GM10266 (cell line): ENCODE data around the gene COPS8.
A peak's percentile ranks its signal among the peaks of the same experiment; 100 is the strongest.

Experiments used
- DNase-seq: peaks from one replicate; pipeline ENCODE4 v3.0.0; 2012; ENCODE audit errors: extremely low spot score
- TF ChIP-seq, protein P1 (sequence below): IDR thresholded peaks from 2 replicates; pipeline ENCODE4 v1.5.1; 2012; ENCODE audit warnings: mild to moderate bottlenecking, low read depth; ENCODE audit not compliant: control insufficient read depth, insufficient read depth; ENCODE audit errors: missing control alignments

Gene COPS8

DNA sequence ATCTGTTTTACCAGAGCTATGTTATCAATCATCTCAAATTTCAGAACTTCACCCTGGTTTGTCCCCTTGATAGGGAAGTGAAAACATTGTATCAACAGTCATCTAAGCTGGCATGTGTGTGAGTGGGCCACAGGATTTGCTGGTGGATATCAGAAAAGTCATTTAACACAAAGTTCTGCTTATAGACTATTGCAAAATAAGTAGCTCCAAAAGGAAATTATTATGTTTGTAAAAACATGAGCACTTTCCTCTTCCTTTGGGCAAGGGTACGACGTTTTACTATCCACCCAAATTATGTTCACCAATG lies 20.7 kb upstream of the COPS8 start:
- TF ChIP-seq, protein P1, sequence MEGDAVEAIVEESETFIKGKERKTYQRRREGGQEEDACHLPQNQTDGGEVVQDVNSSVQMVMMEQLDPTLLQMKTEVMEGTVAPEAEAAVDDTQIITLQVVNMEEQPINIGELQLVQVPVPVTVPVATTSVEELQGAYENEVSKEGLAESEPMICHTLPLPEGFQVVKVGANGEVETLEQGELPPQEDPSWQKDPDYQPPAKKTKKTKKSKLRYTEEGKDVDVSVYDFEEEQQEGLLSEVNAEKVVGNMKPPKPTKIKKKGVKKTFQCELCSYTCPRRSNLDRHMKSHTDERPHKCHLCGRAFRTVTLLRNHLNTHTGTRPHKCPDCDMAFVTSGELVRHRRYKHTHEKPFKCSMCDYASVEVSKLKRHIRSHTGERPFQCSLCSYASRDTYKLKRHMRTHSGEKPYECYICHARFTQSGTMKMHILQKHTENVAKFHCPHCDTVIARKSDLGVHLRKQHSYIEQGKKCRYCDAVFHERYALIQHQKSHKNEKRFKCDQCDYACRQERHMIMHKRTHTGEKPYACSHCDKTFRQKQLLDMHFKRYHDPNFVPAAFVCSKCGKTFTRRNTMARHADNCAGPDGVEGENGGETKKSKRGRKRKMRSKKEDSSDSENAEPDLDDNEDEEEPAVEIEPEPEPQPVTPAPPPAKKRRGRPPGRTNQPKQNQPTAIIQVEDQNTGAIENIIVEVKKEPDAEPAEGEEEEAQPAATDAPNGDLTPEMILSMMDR: no peak
- no peak for DNase-seq

DNA sequence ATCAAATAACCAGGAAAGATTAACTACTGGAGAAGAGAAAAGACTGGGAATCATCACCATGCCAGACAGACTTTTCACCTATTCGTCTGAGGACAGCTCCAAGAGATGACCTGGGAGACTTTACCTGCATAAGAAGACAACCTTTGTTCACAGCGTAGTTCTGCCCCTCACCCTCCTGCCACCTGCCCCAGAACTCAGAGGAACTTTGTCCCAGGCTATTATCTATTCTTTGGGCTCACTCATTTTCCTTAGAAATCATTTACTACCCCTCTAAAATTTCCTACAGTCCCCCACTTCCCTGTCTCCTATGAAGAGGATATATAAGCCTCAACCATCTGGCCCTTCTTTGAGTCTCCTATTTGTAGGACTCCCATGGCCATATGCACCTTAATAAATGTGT lies 19.3 kb upstream of the COPS8 start:
- no peak for DNase-seq

GRCh38 chr2:237068005-237068576 lies 17.6 kb upstream of the COPS8 start:
- TF ChIP-seq, protein P1: no peak
- no peak for DNase-seq

More for the DNA sequence above, 19.3 kb upstream of the COPS8 start:
- TF ChIP-seq, protein P1: no peak

DNA sequence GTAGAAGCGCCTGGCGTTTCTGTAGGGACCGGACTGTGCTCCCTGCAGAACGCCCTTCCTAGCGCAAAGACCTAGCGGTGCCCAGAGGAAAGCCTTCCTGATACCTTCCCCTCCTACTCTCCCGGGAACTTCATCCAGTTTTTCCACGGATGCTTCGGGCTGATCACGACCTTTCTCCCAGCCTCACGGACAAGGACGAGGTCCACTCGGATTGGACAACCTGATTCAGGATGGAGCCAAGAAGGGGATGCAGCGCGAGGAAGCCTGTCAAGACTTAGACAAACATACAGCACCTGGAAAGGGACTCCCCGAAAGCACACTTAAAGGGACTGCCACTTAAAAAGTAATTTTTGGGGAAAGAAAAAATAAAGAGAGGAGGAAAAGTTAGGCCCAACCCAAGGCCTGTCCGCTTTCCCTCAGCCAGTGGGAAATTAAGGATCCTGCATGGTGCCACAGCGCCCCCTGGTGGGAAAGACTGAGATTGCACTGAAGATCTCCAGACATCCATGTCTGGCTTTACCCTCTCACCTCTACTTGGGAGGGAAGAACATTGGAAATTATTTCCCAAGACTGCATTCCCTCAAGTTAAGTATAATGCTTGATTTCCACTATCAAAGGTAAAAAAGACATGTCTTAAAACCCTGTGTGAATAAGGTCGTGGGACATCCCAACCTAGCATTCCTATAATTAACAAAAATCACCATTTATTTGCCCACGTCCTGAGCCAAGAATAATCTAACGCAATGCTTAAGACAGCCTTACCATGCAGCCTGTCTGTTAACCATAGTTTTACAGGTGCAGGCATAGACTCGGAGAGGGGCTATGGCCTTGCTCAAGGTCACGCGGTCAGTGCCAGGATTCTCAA lies 13.4 kb upstream of the COPS8 start:
- peak; percentile 31 for DNase-seq
- TF ChIP-seq, protein P1: peak; percentile 95

DNA sequence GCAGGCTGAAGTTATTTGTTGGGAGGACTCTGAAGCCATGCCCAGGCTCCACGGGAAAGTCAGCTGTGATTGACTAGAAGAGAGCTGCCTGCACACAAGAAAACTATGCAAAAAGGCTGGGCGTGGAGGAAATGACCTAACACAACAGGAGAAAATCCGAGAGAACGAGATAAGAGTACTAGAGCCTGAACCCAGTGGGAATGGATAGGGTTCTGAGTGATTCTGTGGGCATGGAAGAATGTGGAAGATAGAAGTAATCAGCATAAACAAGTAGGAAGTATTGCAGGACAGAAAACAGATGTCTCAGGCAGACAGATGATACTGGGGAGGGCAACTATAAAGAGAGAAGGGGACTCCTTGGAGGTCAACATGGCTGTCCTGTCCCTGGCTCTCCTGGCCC lies 12.1 kb upstream of the COPS8 start:
- TF ChIP-seq, protein P1: no peak
- DNase-seq: no peak

DNA sequence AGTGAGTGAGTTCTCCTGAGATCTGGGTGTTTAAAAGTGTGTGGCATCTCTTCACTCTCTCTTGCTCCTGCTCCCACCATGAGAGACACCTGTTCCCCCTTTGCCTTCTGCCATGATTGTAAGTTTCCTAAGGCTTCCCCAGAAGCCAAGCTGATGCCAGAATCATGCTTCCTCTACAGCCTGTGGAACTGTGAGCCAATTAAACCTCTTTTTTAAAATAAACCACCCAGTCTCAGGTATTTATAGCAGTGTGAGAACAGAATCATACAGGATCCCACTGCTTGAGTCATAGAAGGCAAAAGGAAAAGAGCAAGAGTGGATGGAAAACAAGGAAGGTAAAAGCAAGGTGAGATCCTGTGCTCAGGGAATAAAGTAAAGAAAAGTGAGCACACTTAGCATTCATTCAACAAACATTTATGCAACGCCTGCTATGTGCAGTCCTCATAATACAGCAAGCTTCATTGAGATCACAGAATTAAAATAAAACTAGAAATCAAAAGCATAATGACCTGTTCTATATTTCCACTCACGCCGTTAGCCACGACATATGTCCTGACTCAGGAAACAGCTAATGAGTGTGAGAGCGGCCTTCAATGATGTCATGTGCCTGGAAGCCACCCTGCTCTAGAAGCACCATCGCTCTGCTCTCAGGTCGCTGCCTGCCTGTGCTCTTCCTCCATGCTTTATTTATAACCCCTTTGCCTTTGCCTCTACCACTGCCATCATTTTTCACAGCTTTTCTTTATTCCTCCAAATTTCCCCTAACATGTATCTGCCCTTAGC lies 11.3 kb upstream of the COPS8 start:
- DNase-seq: no peak
- TF ChIP-seq, protein P1: no peak
